HG03196 (cell line): ENCODE data around the gene PPFIA1.
"Not testable (repeated sequence)": the region's sequence is repeated elsewhere in the genome, so short reads cannot be mapped to it uniquely, and the experiment has no call there.

Experiments
- ATAC-seq: cut with Tn5 transposase; IDR thresholded peaks from one replicate; pipeline ENCODE4 v1.9.1; 2021; ENCODE audit not compliant: unreplicated experiment

The PPFIA1 gene

GRCh38 chr11:70387564-70387963 lies 117.1 kb downstream of the PPFIA1 start:
- no peak for ATAC-seq

GRCh38 chr11:70389201-70389600 lies 118.7 kb downstream of the PPFIA1 start:
- no peak for ATAC-seq

- ATAC-seq = not testable (repeated sequence)
Measured at GRCh38 chr11:70390882-70391281, 120.4 kb downstream of the PPFIA1 start.

GRCh38 chr11:70394211-70394950 lies 123.9 kb downstream of the PPFIA1 start:
- no peak for ATAC-seq

GRCh38 chr11:70397336-70397982 lies 127.0 kb downstream of the PPFIA1 start:
- no peak for ATAC-seq

- ATAC-seq = no peak
Measured at GRCh38 chr11:70397983-70398833, 127.7 kb downstream of the PPFIA1 start, which contains the start of gene CTTN. CTTN (plus strand) TSS chr11:70398529; CDS start chr11:70407298, 8,769 bp downstream.

- ATAC-seq = no peak
Measured at GRCh38 chr11:70398834-70399680, 128.6 kb downstream of the PPFIA1 start.

- ATAC-seq = no peak
Measured at GRCh38 chr11:70399681-70400112, 129.2 kb downstream of the PPFIA1 start.

- no peak for ATAC-seq
Measured at GRCh38 chr11:70400643-70401042, 130.2 kb downstream of the PPFIA1 start.

- no peak for ATAC-seq
Measured at GRCh38 chr11:70402016-70402415, 131.5 kb downstream of the PPFIA1 start.

GRCh38 chr11:70402685-70403084 lies 132.2 kb downstream of the PPFIA1 start:
- ATAC-seq = no peak

GRCh38 chr11:70404244-70404643 lies 133.8 kb downstream of the PPFIA1 start:
- no peak for ATAC-seq

GRCh38 chr11:70405679-70406395 lies 135.3 kb downstream of the PPFIA1 start:
- ATAC-seq = no peak

- no peak for ATAC-seq
Measured at GRCh38 chr11:70407121-70407520, 136.6 kb downstream of the PPFIA1 start.

- ATAC-seq = no peak
Measured at GRCh38 chr11:70407814-70408213, 137.3 kb downstream of the PPFIA1 start.

- not testable (repeated sequence) for ATAC-seq
Measured at GRCh38 chr11:70408326-70408725, 137.8 kb downstream of the PPFIA1 start.

GRCh38 chr11:70409437-70409836 lies 138.9 kb downstream of the PPFIA1 start:
- no peak for ATAC-seq

- no peak for ATAC-seq
Measured at GRCh38 chr11:70409871-70410270, 139.4 kb downstream of the PPFIA1 start.

GRCh38 chr11:70410276-70411205 lies 140.1 kb downstream of the PPFIA1 start:
- ATAC-seq = no peak
